PC-9 (cell line): ENCODE data around the gene TMEM139.

Source experiments
- EZH2 ChIP-seq: fragments of 200-600 bp; sonication (generic); IDR thresholded peaks from 2 replicates; pipeline ENCODE4 v1.8.0; 2017; ENCODE audit warnings: antibody characterized with exemption, low read depth
- TF ChIP-seq, protein P1 (sequence below): fragments of 200-600 bp; sonication (generic); conservative IDR thresholded peaks from 2 replicates; pipeline ENCODE4 v1.6.1; 2017; ENCODE audit warnings: mixed run types, antibody characterized with exemption, mild to moderate bottlenecking, moderate library complexity

DNA sequence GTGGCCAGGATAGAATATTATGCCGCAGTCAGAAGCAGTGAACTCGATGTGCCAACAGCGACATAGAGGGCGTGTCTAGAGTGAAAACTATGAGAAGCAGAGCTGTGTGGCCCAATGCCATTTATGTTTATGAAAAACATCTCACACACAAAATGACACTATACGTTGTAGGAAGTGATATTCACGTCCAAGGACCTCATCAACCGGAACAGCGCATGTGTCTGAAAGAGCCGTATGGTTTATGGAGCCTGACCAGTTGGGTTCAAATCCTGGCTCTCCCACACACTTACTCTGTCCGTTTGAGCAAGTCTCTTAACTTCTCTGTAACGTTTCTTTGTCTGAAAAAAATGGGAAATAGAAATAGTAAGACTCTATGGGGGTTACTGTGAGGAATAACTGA is 42.5 kb upstream of the TMEM139 start:
- TF ChIP-seq, protein P1, sequence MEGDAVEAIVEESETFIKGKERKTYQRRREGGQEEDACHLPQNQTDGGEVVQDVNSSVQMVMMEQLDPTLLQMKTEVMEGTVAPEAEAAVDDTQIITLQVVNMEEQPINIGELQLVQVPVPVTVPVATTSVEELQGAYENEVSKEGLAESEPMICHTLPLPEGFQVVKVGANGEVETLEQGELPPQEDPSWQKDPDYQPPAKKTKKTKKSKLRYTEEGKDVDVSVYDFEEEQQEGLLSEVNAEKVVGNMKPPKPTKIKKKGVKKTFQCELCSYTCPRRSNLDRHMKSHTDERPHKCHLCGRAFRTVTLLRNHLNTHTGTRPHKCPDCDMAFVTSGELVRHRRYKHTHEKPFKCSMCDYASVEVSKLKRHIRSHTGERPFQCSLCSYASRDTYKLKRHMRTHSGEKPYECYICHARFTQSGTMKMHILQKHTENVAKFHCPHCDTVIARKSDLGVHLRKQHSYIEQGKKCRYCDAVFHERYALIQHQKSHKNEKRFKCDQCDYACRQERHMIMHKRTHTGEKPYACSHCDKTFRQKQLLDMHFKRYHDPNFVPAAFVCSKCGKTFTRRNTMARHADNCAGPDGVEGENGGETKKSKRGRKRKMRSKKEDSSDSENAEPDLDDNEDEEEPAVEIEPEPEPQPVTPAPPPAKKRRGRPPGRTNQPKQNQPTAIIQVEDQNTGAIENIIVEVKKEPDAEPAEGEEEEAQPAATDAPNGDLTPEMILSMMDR, result no peak
- TF ChIP-seq EZH2, result no peak
